Tongue (tissue), 2 donors: Measurements from ENCODE around the gene YY1. TPM values are rescaled to one million over a fixed set of nuclear protein-coding genes. Genes with fewer than 3 reads are reported as not detected.
A peak's percentile ranks its signal among the peaks of the same experiment; 100 is the strongest.
"Not testable (repeated sequence)": the region's sequence is repeated elsewhere in the genome, so short reads cannot be mapped to it uniquely, and the experiment has no call there.

ENCODE experiments used
- DNase-seq: peaks from one replicate; pipeline ENCODE4 v3.0.0-alpha.2; 2015
- total RNA-seq: library from RNA; depleted of rRNA; stranded (reverse); fragments of >200 nt; gene quantifications from one replicate; pipeline ENCODE4 v1.2.3, GENCODE V29; 2014

YY1 gene
- total RNA-seq, 1 donor from 2014 or later = 57.2 TPM

GRCh38 chr14:100285021-100285912 lies 46.3 kb downstream of the YY1 start:
- peak; percentile 85 for DNase-seq

- no peak for DNase-seq
Observed at GRCh38 chr14:100285913-100286400, 47.0 kb downstream of the YY1 start.

GRCh38 chr14:100286484-100287191 lies 47.7 kb downstream of the YY1 start:
- DNase-seq = no peak

- DNase-seq = no peak
Observed at GRCh38 chr14:100287202-100287997, 48.5 kb downstream of the YY1 start.

- DNase-seq = not testable (repeated sequence)
Observed at GRCh38 chr14:100287998-100288295, 49.0 kb downstream of the YY1 start.

GRCh38 chr14:100288382-100289185 lies 49.6 kb downstream of the YY1 start:
- DNase-seq = peak; percentile 30

- DNase-seq = no peak
Observed at GRCh38 chr14:100289916-100290606, 51.1 kb downstream of the YY1 start.

- no peak for DNase-seq
Observed at GRCh38 chr14:100290607-100291304, 51.8 kb downstream of the YY1 start.

GRCh38 chr14:100291305-100292075 lies 52.5 kb downstream of the YY1 start:
- DNase-seq = no peak

GRCh38 chr14:100292301-100292775 lies 53.4 kb downstream of the YY1 start:
- no peak for DNase-seq

- no peak for DNase-seq
Observed at GRCh38 chr14:100292776-100293461, 54.0 kb downstream of the YY1 start.

GRCh38 chr14:100293497-100294212 lies 54.7 kb downstream of the YY1 start:
- no peak for DNase-seq

- DNase-seq = no peak
Observed at GRCh38 chr14:100294213-100294962, 55.4 kb downstream of the YY1 start.

GRCh38 chr14:100294963-100295330 lies 56.0 kb downstream of the YY1 start:
- DNase-seq = no peak

GRCh38 chr14:100295376-100296105 lies 56.6 kb downstream of the YY1 start:
- DNase-seq = no peak

GRCh38 chr14:100296106-100296651 lies 57.2 kb downstream of the YY1 start:
- DNase-seq = no peak
